ENCODE data around the gene MIA. TPM values are rescaled to one million over a fixed set of nuclear protein-coding genes. Genes with fewer than 3 reads are reported as not detected.
"Not testable (repeated sequence)": the region's sequence is repeated elsewhere in the genome, so short reads cannot be mapped to it uniquely, and the experiment has no call there.

Gene MIA
- total RNA-seq, 1 donor from 2014 or later: 1.2 TPM

DNA sequence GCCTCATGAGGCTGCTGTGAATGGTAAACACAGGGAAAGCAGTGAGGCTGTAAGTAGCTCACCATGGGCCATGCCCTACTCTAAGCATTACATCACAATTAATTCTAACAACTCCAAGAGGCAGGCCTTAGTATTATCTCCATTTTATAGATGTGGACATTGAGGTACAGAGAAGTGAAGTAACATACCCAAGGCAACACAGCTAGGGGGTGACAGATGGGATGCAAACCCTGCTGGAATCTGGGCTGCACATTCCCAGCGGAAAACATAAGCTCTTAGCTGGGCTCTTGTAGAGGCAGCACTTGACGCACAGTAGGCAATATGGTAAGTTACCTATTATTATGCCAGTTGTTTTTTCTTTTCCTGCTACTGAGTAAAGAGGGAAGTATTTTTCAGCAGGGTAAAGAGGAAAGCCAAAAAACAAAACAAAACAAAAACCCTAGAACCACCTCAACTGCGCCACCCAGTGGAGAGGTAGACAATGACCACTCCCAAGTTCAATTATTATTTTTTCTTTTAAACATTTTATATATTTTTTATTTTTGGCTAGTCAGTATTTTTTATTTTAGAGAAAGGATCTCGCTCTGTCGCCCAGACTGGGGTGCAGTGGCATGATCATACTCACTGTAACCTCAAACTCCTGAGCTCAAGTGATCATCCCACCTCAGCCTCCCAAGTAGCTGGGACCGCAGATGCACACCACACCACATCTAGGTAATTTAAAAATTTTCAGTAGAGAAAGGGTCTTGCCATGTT, 44.3 kb downstream of the MIA start:
- DNase-seq (ENCODE audit: low spot score in 2 of 2, unreplicated experiment in 2 of 2); H3K36me3 Mint-ChIP-seq; H3K27me3 Mint-ChIP-seq (ENCODE audit: low read depth); H3K9me3 Mint-ChIP-seq; H3K4me3 Mint-ChIP-seq; H3K27ac Mint-ChIP-seq: not testable (repeated sequence)
- H3K4me1 Mint-ChIP-seq: peaks cover 35% of the 10 kb centered on the region
- TF ChIP-seq, protein P1, sequence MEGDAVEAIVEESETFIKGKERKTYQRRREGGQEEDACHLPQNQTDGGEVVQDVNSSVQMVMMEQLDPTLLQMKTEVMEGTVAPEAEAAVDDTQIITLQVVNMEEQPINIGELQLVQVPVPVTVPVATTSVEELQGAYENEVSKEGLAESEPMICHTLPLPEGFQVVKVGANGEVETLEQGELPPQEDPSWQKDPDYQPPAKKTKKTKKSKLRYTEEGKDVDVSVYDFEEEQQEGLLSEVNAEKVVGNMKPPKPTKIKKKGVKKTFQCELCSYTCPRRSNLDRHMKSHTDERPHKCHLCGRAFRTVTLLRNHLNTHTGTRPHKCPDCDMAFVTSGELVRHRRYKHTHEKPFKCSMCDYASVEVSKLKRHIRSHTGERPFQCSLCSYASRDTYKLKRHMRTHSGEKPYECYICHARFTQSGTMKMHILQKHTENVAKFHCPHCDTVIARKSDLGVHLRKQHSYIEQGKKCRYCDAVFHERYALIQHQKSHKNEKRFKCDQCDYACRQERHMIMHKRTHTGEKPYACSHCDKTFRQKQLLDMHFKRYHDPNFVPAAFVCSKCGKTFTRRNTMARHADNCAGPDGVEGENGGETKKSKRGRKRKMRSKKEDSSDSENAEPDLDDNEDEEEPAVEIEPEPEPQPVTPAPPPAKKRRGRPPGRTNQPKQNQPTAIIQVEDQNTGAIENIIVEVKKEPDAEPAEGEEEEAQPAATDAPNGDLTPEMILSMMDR (IDR thresholded peaks at IDR 0.05; ENCODE audit: unreplicated experiment): peak; percentile 93

DNA sequence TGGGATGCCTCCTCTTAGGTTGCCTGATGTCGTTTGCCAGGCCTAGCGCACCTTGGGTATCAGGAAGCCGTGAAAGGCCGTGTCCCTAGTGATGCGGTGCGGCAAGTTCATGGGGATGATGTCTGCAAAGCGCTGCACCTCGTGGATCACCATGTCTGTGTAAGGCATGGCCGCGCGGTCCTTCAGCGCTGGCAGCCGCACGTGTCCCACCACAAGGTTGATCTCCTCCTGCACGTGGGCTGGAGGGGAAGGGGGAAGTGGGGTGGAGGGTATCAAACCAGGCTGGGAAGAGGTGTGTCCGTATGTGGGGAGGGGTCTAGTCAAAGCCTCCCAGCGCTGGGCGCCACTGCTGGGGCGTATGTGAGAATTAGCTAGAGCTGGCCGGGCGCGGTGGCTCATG, 46.8 kb downstream of the MIA start:
- no peak overlapping the region for H3K4me3 Mint-ChIP-seq

DNA sequence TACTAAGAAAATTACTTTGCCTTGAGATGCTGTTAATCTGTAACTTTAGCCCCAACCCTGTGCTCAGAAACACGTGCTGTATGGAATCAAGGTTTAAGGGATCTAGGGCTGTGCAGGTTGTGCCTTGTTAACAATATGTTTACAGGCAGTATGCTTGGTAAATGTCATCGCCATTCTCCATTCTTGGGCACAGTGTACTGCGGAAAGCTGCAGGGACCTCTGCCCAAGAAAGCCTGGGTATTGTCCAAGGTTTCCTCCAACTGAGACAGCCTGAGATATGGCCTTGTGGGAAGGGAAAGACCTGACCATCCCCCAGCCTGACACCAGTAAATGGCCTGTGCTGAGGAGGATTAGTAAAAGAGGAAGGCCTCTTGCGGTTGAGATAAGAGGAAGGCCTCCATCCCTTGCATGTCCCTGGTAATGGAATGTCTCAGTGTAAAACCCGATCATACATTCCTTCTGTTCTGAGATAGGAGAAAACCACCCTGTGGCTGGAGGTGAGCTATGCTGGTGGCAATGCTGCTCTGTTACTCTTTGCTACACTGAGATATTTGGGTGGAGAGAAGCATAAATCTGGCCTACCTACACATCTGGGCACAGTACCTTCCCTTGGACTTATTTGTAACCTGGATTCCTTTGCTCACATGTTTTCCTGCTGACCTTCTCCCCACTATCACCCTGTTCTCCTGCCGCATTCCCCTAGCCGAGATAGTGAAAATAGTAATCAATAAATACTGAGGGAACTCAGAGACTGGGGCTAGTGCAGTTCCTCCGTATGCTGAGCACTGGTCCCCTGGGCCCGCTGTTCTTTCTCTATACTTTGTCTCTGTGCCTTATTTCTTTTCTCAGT, 47.6 kb downstream of the MIA start:
- peak overlapping the region; percentile 92 for H3K27ac Mint-ChIP-seq
- not testable (repeated sequence) for H3K36me3 Mint-ChIP-seq; DNase-seq (ENCODE audit: low spot score in 2 of 2, unreplicated experiment in 2 of 2); H3K4me3 Mint-ChIP-seq; H3K27me3 Mint-ChIP-seq (ENCODE audit: low read depth); H3K9me3 Mint-ChIP-seq
- H3K4me1 Mint-ChIP-seq: peaks cover 30% of the 10 kb centered on the region

More for the DNA sequence above, 46.8 kb downstream of the MIA start:
- H3K9me3 Mint-ChIP-seq: no peaks in the 10 kb centered on the region
- peak overlapping the region; percentile 92 for H3K27ac Mint-ChIP-seq
- H3K27me3 Mint-ChIP-seq (ENCODE audit: low read depth): no peaks in the 10 kb centered on the region
- H3K36me3 Mint-ChIP-seq: no peaks in the 10 kb centered on the region
- TF ChIP-seq, protein P1 (IDR thresholded peaks at IDR 0.05; ENCODE audit: unreplicated experiment): no peak
- peaks cover 30% of the 10 kb centered on the region for H3K4me1 Mint-ChIP-seq
- no peak for DNase-seq (ENCODE audit: low spot score in 2 of 2, unreplicated experiment in 2 of 2)

DNA sequence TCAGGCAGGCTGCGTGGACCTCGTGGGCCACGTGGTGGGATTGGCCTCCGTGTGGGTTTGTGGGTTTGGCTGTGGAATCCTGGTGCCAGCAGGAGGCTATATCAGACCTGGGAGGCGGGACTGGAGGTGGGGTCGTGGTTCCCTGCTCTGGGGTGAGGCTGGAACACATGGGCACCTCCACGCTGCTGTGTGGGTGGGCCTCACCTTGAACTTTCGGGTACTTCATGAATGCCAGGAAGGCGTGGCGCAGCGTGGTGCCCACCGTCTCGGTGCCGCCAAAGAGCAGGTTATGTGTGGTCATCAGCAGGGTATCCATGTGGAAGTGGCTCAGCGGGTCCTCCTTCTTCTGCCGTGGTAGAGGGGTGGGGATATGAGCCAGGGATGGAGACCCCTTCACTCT, 49.6 kb downstream of the MIA start:
- H3K27ac Mint-ChIP-seq; H3K36me3 Mint-ChIP-seq; H3K27me3 Mint-ChIP-seq (ENCODE audit: low read depth): not testable (repeated sequence)

DNA sequence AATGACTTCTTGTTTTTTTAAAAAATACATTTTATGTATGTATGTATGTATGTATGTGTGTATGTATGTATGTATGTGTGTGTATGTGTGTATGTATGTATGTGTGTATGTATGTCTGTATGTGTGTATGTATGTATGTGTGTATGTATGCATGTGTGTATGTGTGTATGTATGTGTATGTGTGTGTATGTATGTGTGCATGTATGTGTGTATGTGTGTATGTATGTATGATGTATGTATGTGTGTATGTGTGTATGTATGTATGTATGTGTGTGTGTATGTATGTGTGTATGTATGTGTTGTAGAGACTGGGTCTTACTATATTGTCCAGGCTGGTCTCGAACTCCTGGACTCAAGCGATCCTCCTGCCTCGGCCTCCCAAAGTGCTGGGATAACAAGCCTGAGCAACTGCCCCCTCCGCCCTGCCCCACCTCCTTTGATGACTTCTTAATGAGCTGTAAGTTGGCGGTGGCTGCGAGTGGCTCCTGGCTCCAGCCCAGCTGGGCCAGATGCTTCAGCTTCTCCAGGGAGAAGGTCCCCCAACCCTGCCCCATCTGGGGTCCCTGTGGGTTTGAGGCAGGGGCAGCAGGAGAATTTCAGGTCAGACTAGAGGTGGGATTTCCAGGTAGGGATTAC, 50.3 kb downstream of the MIA start:
- not testable (repeated sequence) for H3K27ac Mint-ChIP-seq; DNase-seq (ENCODE audit: low spot score in 2 of 2, unreplicated experiment in 2 of 2); H3K4me3 Mint-ChIP-seq; H3K9me3 Mint-ChIP-seq; H3K36me3 Mint-ChIP-seq; H3K27me3 Mint-ChIP-seq (ENCODE audit: low read depth)
- H3K4me1 Mint-ChIP-seq: peaks cover 21% of the 10 kb centered on the region

More for the DNA sequence above, 49.6 kb downstream of the MIA start:
- not testable (repeated sequence) for DNase-seq (ENCODE audit: low spot score in 2 of 2, unreplicated experiment in 2 of 2); H3K9me3 Mint-ChIP-seq; H3K4me3 Mint-ChIP-seq
- H3K4me1 Mint-ChIP-seq: peaks cover 21% of the 10 kb centered on the region

DNA sequence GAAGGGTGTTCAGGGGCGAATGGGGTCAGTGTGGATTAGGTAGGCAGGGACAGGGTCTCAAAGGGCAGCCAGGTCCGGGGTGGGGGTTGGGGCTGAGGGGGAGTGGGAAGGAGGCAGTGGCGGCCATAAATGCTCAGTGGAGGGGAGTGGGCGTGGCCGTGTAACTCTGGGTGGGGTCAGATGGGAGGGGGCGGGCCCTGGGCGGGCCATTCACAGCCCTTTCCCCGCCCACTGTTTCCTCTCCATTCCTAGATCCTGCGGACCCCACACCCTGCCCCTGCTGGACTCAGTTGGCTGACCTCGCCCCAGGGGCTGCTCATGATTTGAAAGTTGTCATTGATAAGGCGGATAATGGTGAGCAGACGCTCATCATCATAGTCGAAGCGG, 51.0 kb downstream of the MIA start:
- not testable (repeated sequence) for H3K27ac Mint-ChIP-seq; H3K9me3 Mint-ChIP-seq; H3K4me3 Mint-ChIP-seq; H3K27me3 Mint-ChIP-seq (ENCODE audit: low read depth); DNase-seq (ENCODE audit: low spot score in 2 of 2, unreplicated experiment in 2 of 2); H3K36me3 Mint-ChIP-seq
- H3K4me1 Mint-ChIP-seq: peaks cover 21% of the 10 kb centered on the region

DNA sequence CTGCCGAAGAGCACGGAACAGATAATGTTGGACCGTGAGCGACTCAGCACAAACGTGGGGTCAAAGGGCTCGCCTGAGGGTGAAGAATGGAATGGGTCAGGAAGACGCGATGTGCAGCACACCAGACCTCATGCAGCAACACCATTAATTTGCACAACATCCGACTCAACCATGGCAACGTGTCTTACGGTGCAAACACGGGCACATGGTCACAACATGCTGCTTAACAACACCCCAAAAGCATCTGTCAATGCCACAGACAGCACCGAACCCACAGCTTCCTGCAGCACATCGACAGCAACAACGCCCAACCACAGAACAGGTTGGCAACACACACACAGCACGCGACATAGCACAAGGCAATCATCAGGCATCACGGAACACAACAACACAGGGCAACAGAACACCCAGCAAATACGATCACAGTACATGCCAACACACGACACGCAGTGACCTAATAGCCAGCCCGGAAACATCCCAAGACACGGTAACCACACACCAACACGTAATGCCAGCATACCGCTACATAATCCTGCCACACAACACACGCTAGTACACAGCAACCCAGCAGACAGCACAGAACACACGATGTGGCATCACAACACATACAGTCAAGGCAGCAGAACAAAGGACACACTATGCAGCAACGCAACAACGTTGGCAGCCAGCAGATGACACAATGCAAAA, 51.5 kb downstream of the MIA start:
- not testable (repeated sequence) for H3K27ac Mint-ChIP-seq; DNase-seq (ENCODE audit: low spot score in 2 of 2, unreplicated experiment in 2 of 2); H3K4me3 Mint-ChIP-seq

More for the DNA sequence above, 51.5 kb downstream of the MIA start:
- H3K4me1 Mint-ChIP-seq: peaks cover 25% of the 10 kb centered on the region
- not testable (repeated sequence) for H3K9me3 Mint-ChIP-seq; H3K36me3 Mint-ChIP-seq; H3K27me3 Mint-ChIP-seq (ENCODE audit: low read depth)

Other genes starting within 250 kb of the MIA start
- 60.9 to 65.3 TPM (median 61.6 TPM) in 3 replicates for gene SHKBP1, start 198.6 kb upstream of the MIA start, total RNA-seq
- gene LTBP4, start 174.2 kb upstream of the MIA start, total RNA-seq: 341 to 364 TPM (median 344 TPM) in 3 replicates
- 35.0 to 42.5 TPM (median 39.2 TPM) in 3 replicates for gene NUMBL, start 84.9 kb upstream of the MIA start, total RNA-seq
- 45.9 to 58.3 TPM (median 54.8 TPM) in 3 replicates for gene COQ8B, start 58.6 kb upstream of the MIA start, total RNA-seq
- gene ITPKC, start 58.4 kb upstream of the MIA start, total RNA-seq: 26.2 to 28.3 TPM (median 27.0 TPM) in 3 replicates
- 14.2 to 18.4 TPM (median 15.0 TPM) in 3 replicates for gene ACTMAP, start 25.0 kb upstream of the MIA start, total RNA-seq
- 109 to 121 TPM (median 111 TPM) in 3 replicates for gene SNRPA, start 24.3 kb upstream of the MIA start, total RNA-seq
- gene RAB4B, start 2.7 kb downstream of the MIA start, total RNA-seq: 13.2 to 15.8 TPM (median 14.5 TPM) in 3 replicates
- 107 to 109 TPM (median 108 TPM) in 3 replicates for gene EGLN2, start 23.7 kb downstream of the MIA start, total RNA-seq
- gene CYP2A6, start 74.9 kb downstream of the MIA start, total RNA-seq: 0.27 to 0.40 TPM (median 0.34 TPM) in 3 replicates
- not detected in 3 replicates for gene CYP2A7, start 106.7 kb downstream of the MIA start, total RNA-seq
- gene CYP2B6, start 215.8 kb downstream of the MIA start, total RNA-seq: not detected in 3 replicates

Measured in mesothelial cell of epicardium (in vitro differentiated cells).